ENCODE data around the gene GOLPH3L. TPM values are rescaled to one million over a fixed set of nuclear protein-coding genes. Genes with fewer than 3 reads are reported as not detected.

Gene GOLPH3L
- total and polyA plus RNA-seq, 9 donors, result 20.0 to 46.2 (median 29.9) TPM

- no peaks in the 10 kb centered on the region for H3K9me3 ChIP-seq
- TF ChIP-seq POLR2A (IDR thresholded peaks at IDR 0.05) (no peak), CTCF (IDR thresholded peaks at IDR 0.05) (no peak), EP300 (IDR thresholded peaks at IDR 0.05) (no peak)
- H3K36me3 ChIP-seq, result no peaks in the 10 kb centered on the region
- peak; percentile 58 to 76 (median 68) for DNase-seq
- 5 to 11% (median 7%) methylated on average over 8 of the region's 8 CpGs for WGBS, 3 donors
- peak overlapping the region in 1 of 2 donors; percentile 39 for H3K27ac ChIP-seq
- intact Hi-C loops (cut with DNase I), result loop anchor here in 3 of 4 donors (5.0 to 10.0 kb wide), 2 partner anchors 60 to 68 kb away; no protein-coding TSS in a partner anchor
- H3K4me1 ChIP-seq (ENCODE audit: insufficient read depth), result peaks cover 10% of the 10 kb centered on the region
- H3K4me3 ChIP-seq, result no peak overlapping the region
- no peaks in the 10 kb centered on the region for H3K27me3 ChIP-seq
These were observed 74.5 kb downstream of the GOLPH3L start for GRCh38 chr1:150622303-150622975.

GRCh38 chr1:150621497-150622302, 75.3 kb downstream of the GOLPH3L start:
- H3K9me3 ChIP-seq, result no peaks in the 10 kb centered on the region
- DNase-seq, result peak in 2 of 5 donors; percentile 32 to 73
- intact Hi-C loops (cut with DNase I), result loop anchor here in 3 of 4 donors (5.0 to 10.0 kb wide), 2 partner anchors 59 to 67 kb away; no protein-coding TSS in a partner anchor
- no peaks in the 10 kb centered on the region for H3K27me3 ChIP-seq
- peaks cover 10% of the 10 kb centered on the region for H3K4me1 ChIP-seq (ENCODE audit: insufficient read depth)
- 35 to 47% (median 44%) methylated on average over 8 of the region's 8 CpGs for WGBS, 3 donors
- H3K27ac ChIP-seq, result peak overlapping the region; percentile 39 to 43
- peak in 2 of 3 donors; percentile 70 to 78 for TF ChIP-seq CTCF (IDR thresholded peaks at IDR 0.05)
- TF ChIP-seq EP300 (IDR thresholded peaks at IDR 0.05), result no peak
- no peak overlapping the region for H3K4me3 ChIP-seq
- no peaks in the 10 kb centered on the region for H3K36me3 ChIP-seq

- Histone ChIP-seq H3K4me1 (ENCODE audit: insufficient read depth) (peaks cover 10% of the 10 kb centered on the region), H3K4me3 (no peak overlapping the region), H3K27me3 (no peaks in the 10 kb centered on the region), H3K9me3 (no peaks in the 10 kb centered on the region), H3K36me3 (no peaks in the 10 kb centered on the region), H3K27ac (no peak overlapping the region)
- intact Hi-C loops (cut with DNase I), result loop anchor here in 3 of 4 donors (5.0 to 10.0 kb wide), 2 partner anchors 59 to 66 kb away; no protein-coding TSS in a partner anchor
- WGBS, 3 donors, result 95 to 99% (median 96%) methylated on average over 2 of the region's 2 CpGs
- TF ChIP-seq POLR2A (IDR thresholded peaks at IDR 0.05) (no peak), EP300 (IDR thresholded peaks at IDR 0.05) (no peak), CTCF (IDR thresholded peaks at IDR 0.05) (no peak)
- DNase-seq, result no peak
These were observed 76.0 kb downstream of the GOLPH3L start for GRCh38 chr1:150620919-150621318.

- DNase-seq, result no peak
- intact Hi-C loops (cut with DNase I), result loop anchor here in 3 of 4 donors (5.0 to 10.0 kb wide), 2 partner anchors 58 to 65 kb away; no protein-coding TSS in a partner anchor
- no peaks in the 10 kb centered on the region for H3K27me3 ChIP-seq
- no peak overlapping the region for H3K4me3 ChIP-seq
- H3K9me3 ChIP-seq, result no peaks in the 10 kb centered on the region
- H3K4me1 ChIP-seq (ENCODE audit: insufficient read depth), result peaks cover 10% of the 10 kb centered on the region
- H3K27ac ChIP-seq, result no peak overlapping the region
- no peak for TF ChIP-seq CTCF (IDR thresholded peaks at IDR 0.05)
- no peak for TF ChIP-seq EP300 (IDR thresholded peaks at IDR 0.05)
- no peak for TF ChIP-seq POLR2A (IDR thresholded peaks at IDR 0.05)
- WGBS, 3 donors, result 9 to 12% (median 10%) methylated on average over 4 of the region's 4 CpGs
- no peaks in the 10 kb centered on the region for H3K36me3 ChIP-seq
These were observed 77.1 kb downstream of the GOLPH3L start for GRCh38 chr1:150619576-150620509.

All from ovary (tissue), 9 donors.